GM19351 (cell line): Measurements from ENCODE around the gene ANKMY1.
"Not testable (repeated sequence)": the region's sequence is repeated elsewhere in the genome, so short reads cannot be mapped to it uniquely, and the experiment has no call there.

Experiments used
- ATAC-seq: cut with Tn5 transposase; IDR thresholded peaks from one replicate; pipeline ENCODE4 v1.9.1; 2021; ENCODE audit warnings: mild to moderate bottlenecking, moderate library complexity; ENCODE audit not compliant: unreplicated experiment

ANKMY1 gene

DNA sequence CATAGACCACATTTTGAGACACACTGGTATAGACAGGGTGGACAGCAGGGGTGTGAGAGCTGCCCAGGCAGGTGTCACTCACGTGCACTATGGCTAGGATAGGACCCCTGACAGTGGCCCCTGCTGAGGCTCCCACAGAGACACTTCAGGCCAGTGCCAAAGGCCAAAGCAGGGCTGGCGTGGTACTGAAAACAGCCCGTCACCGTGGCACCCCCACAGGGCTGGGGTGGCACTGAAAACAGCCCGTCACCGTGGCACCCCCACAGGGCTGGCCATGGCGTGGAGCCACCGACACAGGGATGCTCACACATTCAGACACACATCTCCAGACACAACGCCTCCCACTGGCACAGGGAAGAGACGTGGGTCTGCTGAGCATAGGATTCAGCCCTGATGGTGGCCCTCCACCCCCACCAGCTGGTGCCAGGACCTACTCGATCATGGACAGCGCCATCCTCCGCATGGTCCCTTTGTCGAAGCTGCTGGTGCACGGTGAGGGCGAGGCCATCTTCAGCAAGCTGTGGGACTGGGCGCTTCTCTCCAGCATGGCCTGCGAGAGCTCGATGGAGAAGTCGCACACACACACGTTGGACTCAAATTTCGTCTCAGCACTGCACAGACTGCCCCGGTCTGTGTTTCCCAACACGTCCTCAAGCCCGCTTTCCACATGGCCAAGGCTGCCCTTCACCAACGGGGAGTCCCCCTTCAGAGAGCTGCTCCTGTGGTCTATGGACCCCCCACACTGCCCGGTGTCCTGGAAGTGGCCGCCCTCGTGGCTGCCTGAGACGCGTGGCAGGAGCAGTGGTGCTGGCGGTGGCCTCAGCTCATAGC is 34.1 kb downstream of the ANKMY1 start:
- ATAC-seq, result no peak

DNA sequence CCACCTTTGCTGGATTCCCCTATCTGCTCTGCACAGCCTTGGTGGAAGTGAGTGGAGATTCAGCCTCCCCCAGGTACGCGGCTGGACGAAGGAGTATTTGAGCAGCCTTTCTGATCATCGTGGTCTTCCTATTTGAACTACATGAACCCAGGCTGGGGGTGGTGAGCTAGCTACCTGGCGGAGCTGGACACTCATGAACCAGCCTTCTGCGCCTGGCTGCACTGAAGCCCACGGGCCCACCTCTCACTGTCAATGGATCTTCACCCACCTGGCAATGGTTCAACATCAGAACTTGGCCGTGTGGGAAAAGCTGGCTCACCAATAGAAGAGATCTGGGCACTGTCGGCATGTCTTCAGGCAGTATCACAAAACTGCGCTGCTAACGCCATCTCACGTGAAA is 35.4 kb downstream of the ANKMY1 start:
- ATAC-seq, result no peak

DNA sequence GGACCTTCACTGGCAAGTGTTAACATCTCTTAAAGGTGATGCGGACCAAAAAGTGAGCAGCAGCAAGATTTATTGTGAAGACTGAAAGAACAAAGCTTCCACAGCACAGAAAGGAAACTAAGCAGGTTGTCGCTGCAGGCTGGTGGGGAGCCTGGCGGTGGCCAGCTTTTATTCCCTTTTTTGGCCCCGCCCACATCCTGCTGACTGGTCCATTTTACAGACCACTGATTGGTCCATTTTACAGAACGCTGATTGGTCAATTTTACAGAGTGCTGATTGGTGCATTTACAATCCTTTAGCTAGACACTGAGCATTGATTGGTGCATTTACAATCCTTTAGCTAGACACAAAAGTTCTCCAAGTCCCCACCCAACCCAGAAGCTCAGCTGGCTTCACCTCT is 35.9 kb downstream of the ANKMY1 start:
- ATAC-seq, result not testable (repeated sequence)

DNA sequence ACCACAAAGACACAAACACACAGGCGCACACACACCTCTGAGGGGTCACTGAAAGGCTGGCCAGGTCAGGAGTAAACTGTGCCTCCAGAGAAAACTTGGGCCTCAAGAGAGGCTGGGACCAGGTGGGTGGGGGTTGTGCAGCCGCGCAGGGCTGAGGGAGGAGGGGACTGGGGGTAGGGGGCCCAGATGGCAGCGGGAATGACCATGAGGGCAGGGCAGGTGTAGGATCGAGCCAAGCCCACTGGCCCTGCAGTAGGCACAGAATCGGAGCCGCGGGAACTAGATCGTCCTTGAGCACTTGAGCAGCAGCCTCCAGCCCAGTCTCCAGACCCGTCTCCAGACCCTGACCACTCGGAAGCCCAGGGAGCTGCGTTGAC is 36.8 kb downstream of the ANKMY1 start:
- ATAC-seq, result no peak

DNA sequence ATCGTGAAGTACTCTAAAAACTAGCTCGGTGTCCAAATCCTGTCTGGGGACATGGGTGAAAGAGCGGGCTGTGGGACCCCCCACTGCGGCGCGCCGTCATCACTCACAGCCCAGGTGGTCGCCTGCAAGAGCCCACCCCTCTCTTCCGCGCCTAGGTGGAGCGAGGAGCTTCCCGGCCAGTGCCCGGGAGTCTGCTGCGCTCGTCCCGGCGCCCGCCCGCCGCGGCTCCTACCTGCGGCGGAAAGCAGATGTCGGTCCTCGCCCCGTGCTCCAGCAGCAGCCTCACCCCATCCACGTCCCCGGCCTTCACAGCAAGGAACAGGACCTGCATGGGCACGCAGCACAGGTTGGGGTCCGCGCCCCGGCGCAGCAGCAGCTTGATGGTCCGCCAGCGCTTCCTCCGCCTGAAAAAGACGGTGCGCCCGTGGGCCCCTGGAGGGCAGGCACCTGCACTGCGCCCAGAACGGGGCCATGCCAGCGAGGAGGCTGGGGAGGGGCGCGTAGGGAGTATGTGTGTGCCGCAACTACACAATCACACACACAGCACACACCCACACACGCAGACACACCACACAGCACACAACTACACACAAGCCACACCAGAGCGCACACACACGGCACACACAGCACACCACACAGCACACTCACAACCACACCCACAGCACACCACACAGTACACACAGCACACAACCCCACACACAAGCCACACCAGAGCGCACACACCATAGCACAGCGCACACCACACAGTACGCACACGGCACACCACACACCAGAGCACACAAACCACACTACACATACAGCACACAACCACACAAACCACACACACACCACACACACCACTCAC is 37.4 kb downstream of the ANKMY1 start:
- ATAC-seq, result no peak

DNA sequence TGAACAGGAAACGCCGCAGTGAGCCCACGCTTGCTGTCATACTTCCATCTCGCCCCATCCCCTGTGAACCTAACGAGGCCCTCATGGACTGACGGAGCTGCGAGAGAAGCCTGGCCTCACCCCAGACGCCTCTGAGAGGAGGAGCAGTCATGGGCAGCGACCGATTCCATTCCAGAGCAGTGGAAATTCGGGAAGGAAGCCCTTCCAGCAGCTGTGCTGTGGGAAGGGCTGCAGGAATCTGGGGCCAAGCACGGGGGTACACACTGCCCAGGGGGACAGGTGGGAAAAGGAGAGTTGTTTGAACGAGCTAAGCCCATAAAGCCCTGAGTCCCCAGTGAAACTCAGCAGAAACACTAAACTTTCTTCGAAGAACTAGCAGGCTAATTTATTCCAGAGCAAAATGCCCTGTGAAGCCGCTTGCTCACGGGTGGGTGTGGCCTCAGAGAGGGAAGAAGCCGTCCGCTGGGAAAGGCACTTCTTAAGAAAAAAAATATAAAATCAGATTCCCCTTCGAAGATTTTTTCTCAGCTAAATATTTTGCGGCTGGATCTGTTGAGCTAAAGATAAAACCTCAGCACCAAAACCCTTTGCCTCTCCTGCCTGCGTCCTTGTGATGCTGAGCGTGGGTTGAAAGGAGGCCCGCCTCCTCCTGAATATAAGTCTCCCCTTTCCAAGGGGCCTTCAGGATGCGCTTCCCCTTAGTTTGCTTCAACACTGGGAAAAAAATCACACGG is 38.2 kb downstream of the ANKMY1 start:
- ATAC-seq, result no peak

DNA sequence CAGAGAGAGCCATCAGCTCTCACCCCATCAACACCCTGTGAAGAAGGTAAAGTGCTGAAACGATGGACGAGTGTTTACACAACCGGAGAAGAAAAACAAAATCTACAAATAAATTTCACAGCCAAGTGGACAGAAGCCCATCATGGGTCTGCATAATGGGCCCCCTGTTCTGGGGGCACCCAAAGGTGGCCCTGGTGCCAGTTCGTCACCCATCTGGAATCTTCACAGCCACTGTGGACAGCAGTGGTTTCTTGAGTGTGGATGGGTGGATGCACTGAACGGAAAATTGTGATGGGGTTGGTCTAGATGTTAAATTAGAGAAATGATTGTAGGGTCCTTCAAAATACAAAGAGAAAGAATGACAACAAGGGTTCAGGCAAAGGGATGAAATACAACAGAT is 38.8 kb downstream of the ANKMY1 start:
- ATAC-seq, result no peak

DNA sequence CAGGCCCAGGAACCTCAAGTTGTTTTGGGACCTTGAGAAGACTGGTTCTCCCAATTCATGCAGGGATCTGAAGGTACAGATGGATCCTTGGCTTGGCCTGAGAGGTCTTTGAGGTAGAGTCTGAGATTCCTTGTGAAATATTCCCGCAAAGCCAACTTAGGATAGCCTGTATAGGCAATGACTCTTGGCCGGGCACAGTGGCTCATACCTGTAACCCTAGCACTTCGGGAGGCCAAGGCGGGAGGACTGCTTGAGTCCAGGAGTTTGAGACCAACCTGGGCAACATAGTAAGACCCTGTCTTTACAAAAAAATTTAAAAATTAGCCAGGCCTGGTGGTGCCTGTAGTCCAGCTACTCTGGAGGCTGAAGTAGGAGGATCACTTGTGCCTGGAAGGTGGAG is 40.4 kb downstream of the ANKMY1 start:
- ATAC-seq, result no peak

DNA sequence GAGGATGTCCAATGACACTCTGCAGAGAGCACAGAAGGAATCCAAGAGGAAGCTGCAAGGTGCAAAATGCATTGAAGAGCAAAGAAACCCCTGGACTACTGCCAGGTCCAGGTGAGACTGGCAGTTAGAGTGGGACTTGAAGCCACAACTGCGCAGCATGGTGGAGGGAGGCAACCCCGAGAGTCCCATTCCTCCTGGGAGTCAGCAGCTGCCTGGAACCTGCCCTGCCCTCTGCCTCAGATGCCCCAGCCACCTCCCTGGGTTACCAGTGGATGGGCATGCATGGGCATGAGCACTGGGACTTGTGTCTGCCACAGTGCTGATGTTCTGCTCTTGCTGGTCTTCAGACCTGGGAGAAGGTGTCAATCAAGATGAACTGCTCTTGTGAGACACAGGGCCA is 43.2 kb downstream of the ANKMY1 start:
- ATAC-seq, result no peak

DNA sequence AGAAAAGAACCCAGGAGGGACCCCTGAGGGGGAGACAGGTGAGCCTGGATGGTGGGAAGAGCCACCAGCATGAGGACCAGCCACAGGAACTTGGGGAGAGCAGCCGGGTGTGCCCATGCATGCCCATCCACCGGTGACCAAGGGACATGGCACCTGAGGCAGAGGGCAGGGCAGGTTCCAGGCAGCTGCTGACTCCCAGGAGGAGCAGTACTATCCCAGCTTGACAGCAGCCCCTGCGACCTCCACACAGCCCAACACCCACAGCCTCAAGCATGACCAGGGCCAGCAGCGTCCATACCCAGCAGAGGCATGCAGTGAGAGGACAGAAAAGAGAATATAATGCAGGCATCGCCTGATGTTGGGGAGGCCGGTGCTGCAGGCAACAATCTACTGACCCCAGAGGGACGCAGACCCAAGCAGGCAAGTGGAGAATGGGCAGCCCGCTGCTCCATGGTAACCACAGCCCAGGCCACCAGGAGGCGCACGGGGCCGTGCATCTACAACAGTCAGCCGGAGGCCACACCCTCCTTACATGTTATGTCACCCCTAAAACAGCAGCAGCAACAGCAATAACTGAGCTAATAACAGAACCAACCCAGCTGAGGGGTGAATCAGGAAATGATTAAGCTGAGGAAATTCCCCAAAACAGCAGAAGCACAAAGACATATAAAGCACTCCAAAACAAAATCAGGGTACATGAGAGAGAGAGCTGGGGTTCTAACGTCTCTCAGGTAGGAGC is 44.1 kb downstream of the ANKMY1 start:
- peak; percentile 99 for ATAC-seq

DNA sequence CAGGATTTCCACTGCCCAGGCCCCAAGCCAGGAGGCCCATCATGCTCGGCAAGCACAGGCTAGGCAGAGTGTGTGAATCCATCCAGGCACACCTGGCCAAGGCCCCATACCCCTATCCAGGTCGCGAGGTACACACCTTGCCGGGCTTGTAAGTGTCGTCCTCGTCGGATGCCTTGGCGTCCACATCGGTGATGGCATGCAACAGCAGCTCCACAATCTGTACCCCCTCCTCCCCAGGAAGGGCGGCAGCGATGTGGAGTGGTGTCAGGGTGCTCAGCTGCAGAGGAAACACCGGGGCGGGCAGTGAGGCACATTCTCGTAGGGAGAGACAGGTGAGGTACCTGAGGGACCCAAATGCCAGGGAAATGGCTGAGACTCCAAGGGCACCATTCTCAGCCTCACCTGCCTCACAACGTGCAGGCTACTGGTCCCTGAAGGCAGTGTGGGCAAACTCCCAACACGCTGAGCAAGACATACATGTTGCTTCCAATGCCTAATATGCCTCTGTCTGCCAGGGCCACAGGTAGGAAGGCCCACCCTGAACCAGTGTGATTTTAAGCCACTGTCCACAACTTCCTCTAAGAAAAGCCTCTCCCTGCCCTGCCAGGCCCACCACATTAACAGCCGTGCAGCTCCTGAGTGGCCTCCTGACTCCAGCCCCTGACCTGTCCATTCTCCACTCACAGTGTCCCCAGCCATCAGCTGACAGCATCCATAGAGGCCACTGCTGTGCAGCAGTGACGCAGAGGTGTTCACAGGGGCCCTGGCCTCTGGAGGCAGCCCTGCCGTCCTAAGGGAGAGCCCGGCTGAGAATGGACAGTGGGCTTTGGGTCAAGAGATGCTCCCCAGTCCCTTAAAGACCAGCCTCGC is 44.9 kb downstream of the ANKMY1 start:
- no peak for ATAC-seq

DNA sequence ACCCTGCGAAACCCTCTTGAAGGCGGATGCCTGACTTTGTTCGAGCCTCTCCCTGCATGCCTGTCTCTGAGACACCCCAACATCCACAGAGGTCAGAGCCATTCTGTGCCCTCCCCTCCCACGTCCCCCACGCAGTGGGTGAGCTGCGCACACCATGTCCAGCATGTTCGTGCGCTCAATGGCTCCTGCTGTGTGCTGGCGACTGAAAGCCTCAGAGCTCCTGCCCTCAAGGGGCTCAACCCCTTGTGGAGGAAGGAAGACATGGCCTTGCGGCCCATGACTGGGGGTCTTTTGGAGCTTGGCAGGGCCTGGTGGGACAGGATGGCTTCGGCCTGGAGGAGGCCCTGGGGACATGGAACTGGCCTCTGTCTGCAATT is 45.7 kb downstream of the ANKMY1 start:
- no peak for ATAC-seq

DNA sequence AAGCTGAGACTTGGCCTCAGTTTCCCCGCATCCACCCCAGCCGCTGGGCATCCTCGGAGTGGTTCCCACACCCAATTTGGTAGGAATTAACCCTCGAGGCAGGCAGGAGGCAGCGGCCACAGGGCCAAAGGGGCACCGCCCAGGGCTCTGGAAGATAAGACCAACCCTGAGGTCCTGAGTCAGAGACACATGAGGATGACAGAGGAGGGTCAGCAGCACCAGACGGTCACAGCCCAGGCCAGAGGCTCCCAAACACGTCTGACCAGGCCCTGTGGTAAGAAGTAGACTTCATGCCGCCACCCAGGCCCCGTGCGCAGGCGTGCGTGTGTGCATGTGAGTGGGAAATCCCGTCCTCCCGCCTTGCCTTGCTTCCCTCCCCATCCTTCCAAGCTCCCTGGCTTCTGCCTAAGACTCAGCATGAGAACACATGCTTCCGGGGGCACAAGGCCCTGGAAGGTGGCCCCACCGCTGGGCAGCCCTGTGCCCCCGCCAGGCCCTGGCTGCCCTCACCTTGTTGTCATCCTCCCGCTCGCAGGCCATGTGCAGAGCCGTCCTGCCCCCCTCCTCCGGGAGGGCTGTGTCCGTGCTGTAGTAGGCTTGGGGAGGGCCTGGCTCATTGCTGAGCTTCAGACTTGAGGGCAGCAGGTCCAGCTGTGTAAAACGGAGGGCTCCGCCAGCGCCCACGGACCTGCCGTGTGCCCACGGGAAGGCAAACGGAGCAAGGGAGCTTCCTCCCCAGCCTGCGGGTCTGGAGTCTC is 46.3 kb downstream of the ANKMY1 start:
- no peak for ATAC-seq

DNA sequence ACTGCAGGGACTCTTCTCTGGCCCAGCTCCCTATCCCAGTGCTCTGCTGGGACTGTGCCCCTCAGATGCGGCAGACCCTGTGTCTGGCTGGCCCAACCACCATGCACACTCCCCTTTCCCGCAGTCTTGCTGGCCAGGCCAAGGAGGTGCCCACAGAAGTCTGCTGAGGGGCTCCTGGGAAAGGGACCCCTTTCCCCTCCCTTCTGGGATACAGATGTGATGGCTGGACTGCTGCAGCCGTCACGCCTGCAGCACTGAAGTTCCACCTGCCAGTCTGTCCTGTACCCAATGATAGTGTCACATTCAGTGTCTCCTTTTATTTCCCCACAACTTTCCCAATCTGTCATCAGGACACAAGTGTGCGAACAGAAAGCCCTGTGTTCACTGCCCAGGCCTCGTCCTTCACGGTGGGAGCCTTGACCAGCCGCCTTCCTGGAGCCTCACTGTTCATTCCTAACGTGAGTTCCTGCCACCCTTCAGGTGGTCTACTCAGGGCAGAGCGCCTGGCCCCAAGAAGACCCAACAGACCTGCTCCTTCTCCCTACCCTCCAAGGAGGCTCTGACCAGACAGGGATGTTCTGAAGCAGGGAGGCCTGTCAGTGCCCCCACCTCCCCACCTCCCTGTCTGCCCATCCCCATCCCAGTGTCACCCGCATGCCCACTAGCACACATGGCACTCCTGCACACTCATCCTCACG is 47.1 kb downstream of the ANKMY1 start:
- no peak for ATAC-seq

DNA sequence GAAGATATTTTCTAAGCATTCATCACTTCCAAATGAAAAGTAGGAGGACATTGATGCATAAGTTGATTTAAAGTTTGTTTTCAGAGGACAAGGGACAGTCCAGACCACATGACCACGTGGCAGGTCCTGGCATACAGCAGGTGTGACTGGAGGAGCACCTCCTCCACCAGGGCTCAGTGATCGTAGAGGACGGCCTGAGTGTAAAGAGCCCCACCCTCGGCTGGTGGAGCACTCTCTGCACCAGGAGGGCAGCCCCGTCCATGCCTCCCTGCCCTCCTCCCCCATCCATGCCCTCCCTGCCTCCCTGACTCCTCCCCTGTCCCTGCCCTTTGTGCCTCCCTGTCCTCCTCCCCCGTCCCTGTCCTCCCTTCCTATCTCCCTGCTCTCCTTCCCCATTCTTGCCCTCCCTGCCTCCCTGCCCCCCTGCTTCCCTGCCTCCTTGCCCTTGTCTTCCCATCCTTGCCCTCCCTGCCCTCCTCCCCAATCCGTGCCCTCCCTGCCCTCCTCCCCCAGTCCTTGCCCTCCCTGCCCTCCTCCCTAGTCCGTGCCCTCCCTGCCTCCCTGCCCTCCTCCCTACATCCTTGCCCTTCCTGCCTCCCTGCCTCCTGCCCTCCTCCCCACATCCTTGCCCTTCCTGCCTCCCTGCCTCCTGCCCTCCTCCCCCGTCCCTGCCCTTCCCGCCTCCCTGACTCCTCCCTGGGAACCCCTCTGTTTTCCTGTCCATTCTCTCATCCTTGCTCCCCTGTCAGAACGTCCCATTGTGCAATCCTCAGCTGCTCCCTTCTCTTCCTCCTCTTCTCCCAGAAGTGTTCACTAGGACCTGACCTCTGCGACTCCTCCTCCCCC is 47.9 kb downstream of the ANKMY1 start:
- ATAC-seq, result no peak

DNA sequence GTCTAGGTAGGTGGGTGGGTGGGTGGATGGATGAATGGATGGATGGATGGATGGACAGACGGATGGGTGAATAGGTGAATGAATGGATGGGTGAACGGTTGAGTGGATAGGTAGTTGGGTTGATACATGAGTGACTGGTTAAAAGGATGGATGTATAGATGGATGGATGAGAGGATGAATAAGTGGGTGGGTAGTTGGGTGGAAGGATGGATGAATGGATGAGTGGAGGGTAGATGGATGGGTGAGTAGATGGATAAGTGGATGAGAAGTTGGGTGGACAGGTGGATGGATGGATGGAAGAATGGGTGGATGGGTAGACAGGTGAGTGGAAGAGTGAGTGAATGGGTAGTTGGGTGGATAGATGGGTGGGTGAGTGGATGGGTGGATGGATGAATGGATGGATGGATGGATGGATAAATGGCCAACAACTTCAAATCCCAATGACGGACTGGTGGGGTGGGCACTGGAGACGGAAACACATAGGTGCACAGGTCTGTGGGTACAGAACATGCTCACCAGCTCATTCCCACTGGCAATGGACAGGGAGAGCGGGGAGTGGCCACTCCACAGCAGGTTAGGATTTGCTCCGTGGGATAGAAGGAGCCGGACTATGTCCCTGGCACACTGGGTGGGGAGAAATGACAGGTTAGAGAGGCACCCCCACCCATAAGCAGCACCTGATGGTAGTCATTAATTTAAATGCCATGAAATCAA is 48.8 kb downstream of the ANKMY1 start:
- ATAC-seq, result no peak

DNA sequence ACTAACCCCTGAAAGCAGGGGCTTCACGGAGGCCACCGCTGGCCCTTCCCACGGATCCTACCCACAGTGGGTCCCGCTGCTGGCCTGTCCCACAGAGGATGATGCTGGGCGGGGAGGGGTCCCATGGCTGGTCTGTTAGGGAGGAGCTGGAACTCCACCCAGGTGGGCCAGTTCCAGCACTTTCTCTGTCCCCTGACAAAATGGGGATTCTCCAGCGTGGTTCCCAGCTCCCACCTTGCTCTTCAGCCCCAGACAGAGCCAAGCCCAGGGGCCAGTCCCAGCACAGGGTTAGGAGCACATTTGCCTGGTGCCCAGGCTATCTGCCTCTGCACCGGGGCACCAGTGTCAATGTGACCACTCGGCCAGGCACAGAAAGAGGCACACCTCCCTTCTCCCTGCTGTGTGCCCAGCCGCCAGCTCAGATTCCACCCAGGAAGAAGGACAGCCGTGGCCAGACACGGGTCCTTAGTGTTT is 50.0 kb downstream of the ANKMY1 start:
- no peak for ATAC-seq
